Measurements from ENCODE around the gene TNFRSF1B.
A peak's percentile ranks its signal among the peaks of the same experiment; 100 is the strongest.

The TNFRSF1B gene

GRCh38 chr1:12142141-12142823 lies 24.5 kb upstream of the TNFRSF1B start:
- DNase-seq (ENCODE audit: low spot score), result no peak

GRCh38 chr1:12142891-12143630 lies 23.7 kb upstream of the TNFRSF1B start:
- no peak for DNase-seq (ENCODE audit: low spot score)

GRCh38 chr1:12143631-12144155 lies 23.1 kb upstream of the TNFRSF1B start:
- DNase-seq (ENCODE audit: low spot score), result peak; percentile 49

GRCh38 chr1:12144236-12144635 lies 22.6 kb upstream of the TNFRSF1B start:
- DNase-seq (ENCODE audit: low spot score), result no peak

- no peak for DNase-seq (ENCODE audit: low spot score)
Measured at GRCh38 chr1:12144969-12145368, 21.8 kb upstream of the TNFRSF1B start.

GRCh38 chr1:12145616-12146342 lies 21.0 kb upstream of the TNFRSF1B start:
- no peak for DNase-seq (ENCODE audit: low spot score)

GRCh38 chr1:12146343-12147112 lies 20.3 kb upstream of the TNFRSF1B start:
- no peak for DNase-seq (ENCODE audit: low spot score)

- DNase-seq (ENCODE audit: low spot score), result no peak
Measured at GRCh38 chr1:12147201-12147701, 19.5 kb upstream of the TNFRSF1B start.

- no peak for DNase-seq (ENCODE audit: low spot score)
Measured at GRCh38 chr1:12148160-12148957, 18.4 kb upstream of the TNFRSF1B start.

GRCh38 chr1:12148958-12149790 lies 17.6 kb upstream of the TNFRSF1B start:
- DNase-seq (ENCODE audit: low spot score), result no peak

- no peak for DNase-seq (ENCODE audit: low spot score)
Measured at GRCh38 chr1:12149791-12150175, 17.0 kb upstream of the TNFRSF1B start.

- DNase-seq (ENCODE audit: low spot score), result peak; percentile 69
Measured at GRCh38 chr1:12150456-12151200, 16.2 kb upstream of the TNFRSF1B start.

GRCh38 chr1:12151465-12151864 lies 15.3 kb upstream of the TNFRSF1B start:
- no peak for DNase-seq (ENCODE audit: low spot score)

- DNase-seq (ENCODE audit: low spot score), result no peak
Measured at GRCh38 chr1:12152113-12152891, 14.5 kb upstream of the TNFRSF1B start.

- peak; percentile 34 for DNase-seq (ENCODE audit: low spot score)
Measured at GRCh38 chr1:12153181-12153785, 13.5 kb upstream of the TNFRSF1B start.

- no peak for DNase-seq (ENCODE audit: low spot score)
Measured at GRCh38 chr1:12155328-12155727, 11.5 kb upstream of the TNFRSF1B start.

GRCh38 chr1:12157366-12158231 lies 9.2 kb upstream of the TNFRSF1B start:
- peak; percentile 60 for DNase-seq (ENCODE audit: low spot score)
